A549 (cell line): ENCODE measurements around the gene ATXN2. TPM values are rescaled to one million over a fixed set of nuclear protein-coding genes. Genes with fewer than 3 reads are reported as not detected.
A peak's percentile ranks its signal among the peaks of the same experiment; 100 is the strongest.

Experiments used
- ATAC-seq, 2 experiments: fragments of 200-7000 bp in 1 of 2; fragments of >200 bp in 1 of 2; cut with Nextera tagmentation in 1 of 2; cut with Tn5 transposase in 1 of 2; 3 replicates each; pipeline versions ENCODE4 v1.8.0 to v1.9.1; 2018 to 2020; ENCODE audit warnings: mild to moderate bottlenecking in 1 of 2, moderate library complexity in 1 of 2
- CTCF ChIA-PET: fragments of 300-600 bp; sonication (Branson Sonifier 250); formaldehyde crosslinking; extraction: SDS; loops from one replicate; lab custom pipeline; 2021; ENCODE audit warnings: antibody characterized with exemption, inconsistent platforms; lab: Yijun Ruan, JAX
- POLR2A ChIA-PET: fragments of 350-600 bp; formaldehyde crosslinking; extraction: SDS; loops from one replicate; lab custom pipeline; 2021; ENCODE audit warnings: antibody characterized with exemption, inconsistent platforms; lab: Yijun Ruan, JAX
- DNase-seq, 2 experiments: peaks; one replicate each; pipeline versions ENCODE4 v3.0.0 to v3.0.0-alpha.2; 2011 to 2016; ENCODE audit warnings: low read depth in 1 of 2, low spot score in 1 of 2
- FAIRE-seq: peaks from 2 replicates; lab custom pipeline; 2011; peaks lifted over from hg19 to GRCh38; lab: Jason Lieb, UNC
- H3K27ac ChIP-seq, 2 experiments: fragments of >200 bp; sonication (Bioruptor Twin); formaldehyde crosslinking; 3 replicates each; pipeline ENCODE4 v1.5.1; 2016 to 2017
- H3K4me1 ChIP-seq: fragments of >200 bp; sonication (Bioruptor Twin); formaldehyde crosslinking; 3 replicates; pipeline ENCODE4 v1.6.1; 2016
- H3K4me2 ChIP-seq: fragments of >200 bp; sonication (Bioruptor Twin); formaldehyde crosslinking; 3 replicates; pipeline ENCODE4 v1.6.1; 2016
- H3K4me3 ChIP-seq: fragments of >200 bp; sonication (Bioruptor Twin); formaldehyde crosslinking; 3 replicates; pipeline ENCODE4 v1.5.1; 2016
- H3K9me3 ChIP-seq: fragments of >200 bp; sonication (Bioruptor Twin); formaldehyde crosslinking; 3 replicates; pipeline ENCODE4 v1.6.1; 2016
- ATOH8 ChIP-seq: fragments of 250-450 bp; sonication (Bioruptor Pico); IDR thresholded peaks from 2 replicates; pipeline ENCODE4 v1.5.0; 2020; ENCODE audit warnings: low read depth, mild to moderate bottlenecking, moderate library complexity
- CBX2 ChIP-seq: fragments of 200-600 bp; sonication (generic); IDR thresholded peaks from 2 replicates; pipeline ENCODE4 v1.6.1; 2016; ENCODE audit warnings: low read depth, mild to moderate bottlenecking, borderline replicate concordance
- CBX8 ChIP-seq: fragments of 200-600 bp; sonication (generic); IDR thresholded peaks from 2 replicates; pipeline ENCODE4 v1.6.1; 2016
- CEBPB ChIP-seq, 2 experiments: fragments of >200 bp in 1 of 2; sonication (Bioruptor Twin) in 1 of 2; formaldehyde crosslinking in 1 of 2; IDR thresholded peaks; 2 replicates each; pipeline ENCODE4 v1.6.1; 2012 to 2016
- EHMT2 ChIP-seq: fragments of 200-600 bp; sonication (generic); IDR thresholded peaks from 2 replicates; pipeline ENCODE4 v1.6.1; 2016; ENCODE audit warnings: antibody characterized with exemption, low read depth, mild to moderate bottlenecking, moderate library complexity
- ESRRA ChIP-seq: fragments of 150-350 bp; IDR thresholded peaks from 2 replicates; pipeline ENCODE4 v1.6.1; 2014; ENCODE audit warnings: mild to moderate bottlenecking, low read length, borderline replicate concordance
- FOSB ChIP-seq: fragments of 250-450 bp; sonication (Bioruptor Pico); IDR thresholded peaks from 2 replicates; pipeline ENCODE4 v1.5.0; 2020; ENCODE audit warnings: mild to moderate bottlenecking, moderate library complexity
- GATA3 ChIP-seq: IDR thresholded peaks from 2 replicates; pipeline ENCODE4 v1.6.1; 2012; ENCODE audit warnings: borderline replicate concordance
- HEYL ChIP-seq: fragments of 250-450 bp; sonication (Bioruptor Pico); IDR thresholded peaks from 2 replicates; pipeline ENCODE4 v1.8.0; 2021; ENCODE audit warnings: mild to moderate bottlenecking, moderate library complexity
- HMGXB4 ChIP-seq: fragments of 250-450 bp; sonication (Bioruptor Pico); IDR thresholded peaks from 2 replicates; pipeline ENCODE4 v1.5.0; 2021; ENCODE audit warnings: mild to moderate bottlenecking, moderate library complexity, borderline replicate concordance
- HOXA7 ChIP-seq: fragments of 250-450 bp; sonication (Bioruptor Pico); IDR thresholded peaks from 2 replicates; pipeline ENCODE4 v1.5.0; 2020; ENCODE audit warnings: mild to moderate bottlenecking, moderate library complexity
- HOXB13 ChIP-seq: fragments of 250-450 bp; sonication (Bioruptor Pico); IDR thresholded peaks from 2 replicates; pipeline ENCODE4 v1.5.0; 2020; ENCODE audit warnings: low read depth, mild to moderate bottlenecking, moderate library complexity
- JUN ChIP-seq, 2 experiments: fragments of >200 bp; sonication (Bioruptor Twin); formaldehyde crosslinking; IDR thresholded peaks; 2 replicates in 1 of 2; 3 replicates in 1 of 2; pipeline ENCODE4 v1.6.1; 2016 to 2017
- KDM5A ChIP-seq: fragments of 200-600 bp; sonication (generic); IDR thresholded peaks from 2 replicates; pipeline ENCODE4 v1.6.1; 2016; ENCODE audit warnings: antibody characterized with exemption, mild to moderate bottlenecking
- MAFK ChIP-seq: fragments of 450-650 bp; IDR thresholded peaks from 2 replicates; pipeline ENCODE4 v1.6.1; 2014; ENCODE audit not compliant: partially characterized antibody
- NPAS2 ChIP-seq: fragments of 250-450 bp; sonication (Bioruptor Pico); IDR thresholded peaks from 2 replicates; pipeline ENCODE4 v1.8.0; 2022; ENCODE audit warnings: mild to moderate bottlenecking, moderate library complexity, borderline replicate concordance
- NR3C1 ChIP-seq: fragments of >200 bp; sonication (Bioruptor Twin); formaldehyde crosslinking; IDR thresholded peaks from 3 replicates; pipeline ENCODE4 v1.6.1; 2017
- RAD21 ChIP-seq, 2 experiments: fragments of >200 bp in 1 of 2; sonication (Bioruptor Twin) in 1 of 2; formaldehyde crosslinking in 1 of 2; IDR thresholded peaks in 1 of 2; conservative IDR thresholded peaks in 1 of 2; 2 replicates in 1 of 2; 3 replicates in 1 of 2; pipeline ENCODE4 v1.6.1; 2012 to 2018; ENCODE audit warnings: inconsistent platforms in 1 of 2
- RCOR1 ChIP-seq: fragments of 150-350 bp; IDR thresholded peaks from 2 replicates; pipeline ENCODE4 v1.6.1; 2014; ENCODE audit warnings: antibody characterized with exemption, low read length, low read depth
- TFCP2L1 ChIP-seq: fragments of 250-450 bp; sonication (Bioruptor Pico); IDR thresholded peaks from 2 replicates; pipeline ENCODE4 v1.5.0; 2021; ENCODE audit warnings: mild to moderate bottlenecking
- USF2 ChIP-seq: fragments of 450-650 bp; IDR thresholded peaks from 2 replicates; pipeline ENCODE4 v1.6.1; 2014; ENCODE audit warnings: antibody characterized with exemption
- ZNF302 ChIP-seq: fragments of 250-450 bp; sonication (Bioruptor Pico); IDR thresholded peaks from 2 replicates; pipeline ENCODE4 v1.9.0; 2021; ENCODE audit warnings: inconsistent platforms, mild to moderate bottlenecking, moderate library complexity
- WGBS: methylation state at CpG from one replicate; pipeline ENCODE4 v1.1.6; 2017; ENCODE audit errors: missing lambda C conversion rate; 5-methylcytosine and 5-hydroxymethylcytosine counted together
- polyA plus RNA-seq, 4 experiments: library from polyadenylated mRNA; depleted of rRNA in 3 of 4; stranded (reverse); fragments of >200 nt; fragmentation: RNase III in 1 of 4; extraction: RNeasy Plus Mini Kit Qiagen cat#74134 plus additional on column Dnase treatment in 1 of 4; gene quantifications; 2 replicates in 3 of 4; 3 replicates in 1 of 4; pipeline ENCODE4 v1.2.3, GENCODE V29; 2011 to 2017
- TF ChIP-seq, protein P1 (sequence below): IDR thresholded peaks from 2 replicates; pipeline ENCODE4 v1.6.1; 2012
- TF ChIP-seq, protein P2 (sequence below): fragments of >200 bp; sonication (Bioruptor Twin); formaldehyde crosslinking; IDR thresholded peaks from 2 replicates; pipeline ENCODE4 v1.6.1; 2016

ATXN2 gene
- polyA plus RNA-seq, 2 of the 4 experiments (the other 2 are of a cell fraction), result 24.8 to 30.6 TPM

DNA sequence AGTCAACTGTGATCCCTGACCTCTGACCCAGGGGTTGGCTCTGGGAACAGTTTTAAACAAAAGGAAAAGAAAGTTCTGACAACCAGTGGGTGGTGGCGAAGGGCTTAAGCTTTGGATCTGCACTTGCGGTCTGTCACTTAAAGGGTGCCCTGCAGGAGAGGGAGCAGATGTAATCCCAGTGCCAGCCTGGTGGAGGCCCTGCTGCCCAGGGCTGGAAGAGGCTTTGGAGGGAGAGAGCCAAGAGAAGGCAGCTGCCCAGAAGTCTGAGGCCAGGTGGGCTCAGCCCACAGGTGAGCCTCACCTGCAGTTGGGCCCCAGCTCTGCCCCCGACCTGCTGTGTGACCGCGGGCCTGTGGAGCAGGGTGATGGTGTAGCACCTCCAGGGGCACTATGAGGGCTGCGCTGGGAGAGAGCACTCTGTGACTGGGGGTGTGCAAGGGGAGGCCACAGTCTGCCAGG, 174.3 kb downstream of the ATXN2 start:
- ATAC-seq, result peak; percentile 54 to 66; a peak in 4 of 6 replicates
- DNase-seq, result no peak
- ChIA-PET CTCF (interaction anchor here (0.5 to 4.4 kb wide), 6 partner anchors 15 to 554 kb away, joined by 3 to 24 read pairs (median 4); no protein-coding TSS in a partner anchor), POLR2A (no interaction called here)
- no peak for FAIRE-seq
- H3K4me1 ChIP-seq, result peaks cover 10% of the 10 kb centered on the region; the same call in 2 of the 3 replicates
- no peak overlapping the region for H3K4me3 ChIP-seq
- H3K27ac ChIP-seq, result peak overlapping the region in 1 of 2 experiments; percentile 40; a peak in 2 of 6 replicates
- H3K4me2 ChIP-seq, result no peak overlapping the region
- H3K9me3 ChIP-seq, result no peaks in the 10 kb centered on the region
- 89% methylated on average over 4 of the region's 6 CpGs for WGBS
- TF ChIP-seq ZNF302 (CRISPR knock-in tag) (no peak), JUN (IDR thresholded peaks at IDR 0.05) (no peak), KDM5A (no peak), FOSB (CRISPR knock-in tag) (no peak), RCOR1 (no peak), RAD21 (conservative IDR thresholded peaks at IDR 0.05 in 1 of 2, IDR thresholded peaks at IDR 0.05 in 1 of 2) (no peak), NR3C1 (no peak), CBX2 (no peak), NPAS2 (CRISPR knock-in tag) (no peak), MAFK (no peak), CBX8 (no peak), HOXB13 (CRISPR knock-in tag) (no peak), EHMT2 (no peak)
- TF ChIP-seq, protein P1, sequence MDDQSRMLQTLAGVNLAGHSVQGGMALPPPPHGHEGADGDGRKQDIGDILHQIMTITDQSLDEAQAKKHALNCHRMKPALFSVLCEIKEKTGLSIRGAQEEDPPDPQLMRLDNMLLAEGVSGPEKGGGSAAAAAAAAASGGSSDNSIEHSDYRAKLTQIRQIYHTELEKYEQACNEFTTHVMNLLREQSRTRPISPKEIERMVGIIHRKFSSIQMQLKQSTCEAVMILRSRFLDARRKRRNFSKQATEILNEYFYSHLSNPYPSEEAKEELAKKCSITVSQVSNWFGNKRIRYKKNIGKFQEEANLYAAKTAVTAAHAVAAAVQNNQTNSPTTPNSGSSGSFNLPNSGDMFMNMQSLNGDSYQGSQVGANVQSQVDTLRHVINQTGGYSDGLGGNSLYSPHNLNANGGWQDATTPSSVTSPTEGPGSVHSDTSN, result no peak

- H3K4me3 ChIP-seq, result no peak overlapping the region
- no peak for FAIRE-seq
- TF ChIP-seq ATOH8 (CRISPR knock-in tag) (no peak), GATA3 (no peak), CEBPB (IDR thresholded peaks at IDR 0.05) (no peak), TFCP2L1 (CRISPR knock-in tag) (no peak), ZNF302 (CRISPR knock-in tag) (no peak), USF2 (no peak), HEYL (no peak), HOXA7 (CRISPR knock-in tag) (no peak), EHMT2 (no peak), HMGXB4 (CRISPR knock-in tag) (no peak), ESRRA (no peak)
- TF ChIP-seq, protein P1, result no peak
- TF ChIP-seq, protein P2, sequence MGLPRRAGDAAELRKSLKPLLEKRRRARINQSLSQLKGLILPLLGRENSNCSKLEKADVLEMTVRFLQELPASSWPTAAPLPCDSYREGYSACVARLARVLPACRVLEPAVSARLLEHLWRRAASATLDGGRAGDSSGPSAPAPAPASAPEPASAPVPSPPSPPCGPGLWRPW, result no peak
- POLR2A ChIA-PET, result no interaction called here
- H3K4me1 ChIP-seq, result peaks cover 10% of the 10 kb centered on the region; the same call in 2 of the 3 replicates
- CTCF ChIA-PET, result interaction anchor here (1.6 to 4.4 kb wide), 2 partner anchors 27 to 28 kb away, joined by 5 to 19 read pairs; no protein-coding TSS in a partner anchor
- H3K4me2 ChIP-seq, result no peak overlapping the region
- 85% methylated on average over 11 of the region's 11 CpGs for WGBS
- no peaks in the 10 kb centered on the region for H3K9me3 ChIP-seq
- DNase-seq, result no peak
- no peak for ATAC-seq
- H3K27ac ChIP-seq, result no peak overlapping the region
Measured at GRCh38 chr12:111424189-111424792, 174.8 kb downstream of the ATXN2 start.
